NCI-H1417 (cell line): ENCODE measurements around the gene CCDC117.
"Not testable (repeated sequence)": the region's sequence is repeated elsewhere in the genome, so short reads cannot be mapped to it uniquely, and the experiment has no call there.

Experiments used
- DNase-seq, 3 experiments: peaks; one replicate each; lab custom pipeline; 2025; lab: John Stamatoyannopoulos, UW

CCDC117 gene

GRCh38 chr22:28801845-28802594 lies 29.5 kb downstream of the CCDC117 start:
- no peak for DNase-seq

- no peak for DNase-seq
Measured at GRCh38 chr22:28802595-28803123, 30.2 kb downstream of the CCDC117 start.

DNA sequence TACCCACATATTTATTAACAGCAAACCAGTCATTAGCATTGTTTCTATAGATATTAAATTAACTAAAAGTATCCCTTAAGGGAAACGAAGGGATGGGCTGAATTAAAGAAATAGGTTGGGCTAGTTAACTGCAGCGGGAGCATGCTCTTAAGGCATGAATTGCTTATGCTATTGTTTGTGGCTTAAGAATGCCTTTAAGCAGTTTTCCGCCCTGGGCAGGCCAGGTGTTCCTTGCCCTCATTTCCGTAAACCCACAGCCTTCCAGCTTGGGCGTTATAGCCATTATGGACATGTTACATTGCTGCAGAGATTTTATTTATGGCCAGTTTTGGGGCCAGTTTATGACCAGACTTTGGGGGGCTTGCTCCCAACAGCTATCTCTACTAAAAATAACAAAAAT lies 32.9 kb downstream of the CCDC117 start:
- not testable (repeated sequence) for DNase-seq

GRCh38 chr22:28808716-28809355 lies 36.3 kb downstream of the CCDC117 start:
- DNase-seq: no peak

- no peak for DNase-seq
Measured at GRCh38 chr22:28810821-28811491, 38.5 kb downstream of the CCDC117 start.

GRCh38 chr22:28812516-28812915 lies 40.0 kb downstream of the CCDC117 start:
- no peak for DNase-seq

- DNase-seq: no peak
Measured at GRCh38 chr22:28813772-28814518, 41.5 kb downstream of the CCDC117 start.

GRCh38 chr22:28815111-28815510 lies 42.6 kb downstream of the CCDC117 start:
- no peak for DNase-seq

- DNase-seq: no peak
Measured at GRCh38 chr22:28815729-28816128, 43.2 kb downstream of the CCDC117 start.

DNA sequence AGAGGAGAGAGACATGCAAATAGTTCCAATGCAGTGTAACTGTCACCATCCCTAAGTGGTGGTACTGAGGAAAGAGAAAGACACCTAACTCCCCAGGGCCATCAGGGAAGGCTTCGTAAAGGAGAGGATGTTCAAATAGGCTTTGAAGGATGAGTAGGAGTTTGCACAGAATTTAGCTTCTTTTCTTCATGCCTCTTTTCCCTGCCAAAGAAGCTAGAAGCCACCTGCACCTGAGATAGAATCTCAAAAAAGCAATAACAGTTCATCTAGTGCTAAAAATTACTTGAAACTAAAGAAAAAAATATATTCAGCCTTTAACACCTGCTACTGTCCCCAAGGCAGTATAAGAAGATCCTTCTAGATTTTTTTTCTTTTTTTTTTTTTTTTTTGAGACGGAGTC lies 44.6 kb downstream of the CCDC117 start:
- no peak for DNase-seq

DNA sequence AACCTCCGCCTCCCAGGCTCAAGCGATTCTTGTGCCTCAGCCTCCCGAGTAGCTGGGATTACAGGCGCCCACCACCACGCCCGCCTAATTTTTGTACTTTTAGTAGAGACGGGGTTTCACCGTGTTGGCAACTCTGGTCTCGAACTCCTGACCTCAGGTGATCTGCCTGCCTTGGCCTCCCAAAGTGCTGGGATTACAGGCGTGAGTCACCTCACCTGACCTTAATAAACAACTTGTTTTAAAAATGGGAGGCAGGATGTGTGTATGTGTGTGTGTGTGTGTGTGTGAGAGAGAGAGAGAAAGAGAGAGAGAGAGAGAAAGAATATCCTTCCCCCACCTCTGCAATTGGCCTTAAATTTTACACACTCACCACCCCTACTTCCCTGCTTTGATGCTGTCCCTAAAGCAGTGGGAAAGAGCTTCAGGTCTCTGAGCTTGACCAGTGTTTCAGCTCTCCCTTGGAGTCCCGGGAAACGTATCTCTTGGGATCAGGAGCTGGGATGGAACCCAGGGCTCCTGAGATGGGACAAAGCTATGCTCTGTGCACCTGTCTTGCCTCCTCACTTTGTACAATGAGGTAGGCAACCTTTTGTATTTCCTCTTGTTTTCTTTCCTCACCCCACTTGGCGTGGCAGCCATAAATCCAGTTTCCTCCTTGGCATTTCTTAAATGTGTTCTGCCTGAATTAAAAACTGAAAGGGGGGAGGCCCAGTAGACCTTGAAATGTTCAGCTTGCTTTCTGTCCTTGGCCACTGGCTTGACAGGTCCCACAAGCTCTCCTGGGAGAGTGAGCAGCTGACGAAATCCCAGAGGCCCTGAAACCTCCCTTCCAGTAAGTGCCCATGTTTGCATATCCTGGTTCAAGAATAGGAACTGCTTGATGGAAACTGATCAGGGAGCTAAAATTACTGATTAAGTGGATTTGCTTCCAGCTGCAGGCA lies 45.7 kb downstream of the CCDC117 start:
- DNase-seq: peak; percentile 22 to 56 (median 50)

DNA sequence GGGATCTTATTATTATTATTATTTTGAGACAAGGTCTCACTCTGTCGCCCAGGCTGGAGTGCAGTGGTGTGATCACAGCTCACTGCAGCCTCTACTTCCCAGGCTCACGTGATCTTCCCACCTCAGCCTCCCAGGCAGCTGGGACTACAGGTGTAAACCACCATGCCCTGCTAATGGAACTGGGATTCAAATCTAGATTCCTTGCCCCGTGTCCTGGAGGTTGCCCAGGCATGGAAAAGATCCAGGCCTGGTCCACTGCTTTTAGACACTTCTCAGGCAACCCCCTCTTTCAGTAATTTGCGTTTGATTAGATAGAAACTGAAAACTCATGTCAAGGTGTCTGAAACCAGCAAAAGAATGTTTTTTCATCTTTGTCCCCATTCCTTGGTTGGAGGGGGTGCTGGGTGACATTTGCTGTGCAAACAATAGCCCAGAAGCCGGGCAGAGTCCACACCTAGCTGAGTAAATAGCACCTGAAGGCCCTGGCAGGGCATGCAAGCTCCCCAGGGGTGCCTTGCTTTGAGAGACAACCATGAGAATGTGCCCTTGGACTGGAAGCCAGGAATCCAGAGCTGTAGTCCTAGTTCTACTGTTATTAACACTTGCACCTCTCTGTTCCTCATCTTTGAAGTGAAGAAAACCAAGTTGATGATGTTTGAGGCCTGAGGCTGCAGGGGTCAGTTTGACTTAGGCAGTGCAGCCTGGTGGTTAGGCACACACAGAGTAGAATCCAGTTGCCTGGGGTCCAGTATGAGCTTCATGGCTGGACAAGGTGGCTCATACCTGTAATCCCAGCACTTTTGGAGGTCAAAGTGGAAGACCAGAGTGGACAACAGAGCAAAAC lies 47.0 kb downstream of the CCDC117 start:
- peak in 1 of 3 experiments; percentile 8 for DNase-seq

- no peak for DNase-seq
Measured at GRCh38 chr22:28820885-28821284, 48.4 kb downstream of the CCDC117 start.

GRCh38 chr22:28821452-28821851 lies 49.0 kb downstream of the CCDC117 start:
- no peak for DNase-seq

DNA sequence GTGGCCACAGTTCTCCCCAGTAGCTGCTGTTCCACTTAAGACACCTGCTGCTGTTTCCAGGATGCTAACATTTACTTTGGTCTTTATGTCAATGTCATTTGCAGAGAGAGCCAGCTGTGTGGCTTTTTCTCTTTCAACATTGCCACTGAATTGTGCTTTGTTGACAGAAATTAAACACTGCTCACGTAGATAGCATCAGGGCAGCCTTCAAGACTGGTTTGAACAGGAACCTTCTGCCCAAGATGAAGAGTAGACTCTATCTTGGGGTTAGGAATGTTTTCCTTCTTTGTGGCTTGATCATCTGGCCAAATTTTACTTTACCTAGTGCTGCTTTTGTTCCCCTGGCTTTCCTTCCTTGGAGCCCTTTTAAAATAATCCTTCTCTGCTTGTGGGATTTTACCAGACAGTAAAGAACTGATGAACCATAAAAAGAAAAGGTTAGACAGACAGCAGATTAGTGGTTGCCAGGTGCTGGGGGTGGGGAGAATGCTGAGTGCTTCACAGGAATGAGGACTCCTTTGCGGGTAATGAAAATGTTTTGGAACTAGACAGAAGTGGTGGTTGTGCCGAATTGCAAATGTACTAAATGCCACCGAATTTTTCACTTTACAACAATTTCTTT lies 50.5 kb downstream of the CCDC117 start:
- peak; percentile 69 to 90 (median 84) for DNase-seq

- DNase-seq: not testable (repeated sequence)
Measured at GRCh38 chr22:28824455-28824854, 52.0 kb downstream of the CCDC117 start.

DNA sequence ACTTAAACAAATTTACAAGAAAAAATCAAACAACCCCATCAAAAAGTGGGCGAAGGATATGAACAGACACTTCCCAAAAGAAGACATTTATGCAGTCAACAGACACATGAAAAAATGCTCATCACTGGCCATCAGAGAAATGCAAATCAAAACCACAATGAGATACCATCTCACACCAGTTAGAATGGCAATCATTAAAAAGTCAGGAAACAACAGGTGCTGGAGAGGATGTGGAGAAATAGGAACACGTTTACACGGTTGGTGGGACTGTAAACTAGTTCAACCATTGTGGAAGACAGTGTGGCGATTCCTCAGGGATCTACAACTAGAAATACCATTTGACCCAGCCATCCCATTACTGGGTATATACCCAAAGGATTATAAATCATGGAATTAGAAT lies 53.9 kb downstream of the CCDC117 start:
- DNase-seq: not testable (repeated sequence)

DNA sequence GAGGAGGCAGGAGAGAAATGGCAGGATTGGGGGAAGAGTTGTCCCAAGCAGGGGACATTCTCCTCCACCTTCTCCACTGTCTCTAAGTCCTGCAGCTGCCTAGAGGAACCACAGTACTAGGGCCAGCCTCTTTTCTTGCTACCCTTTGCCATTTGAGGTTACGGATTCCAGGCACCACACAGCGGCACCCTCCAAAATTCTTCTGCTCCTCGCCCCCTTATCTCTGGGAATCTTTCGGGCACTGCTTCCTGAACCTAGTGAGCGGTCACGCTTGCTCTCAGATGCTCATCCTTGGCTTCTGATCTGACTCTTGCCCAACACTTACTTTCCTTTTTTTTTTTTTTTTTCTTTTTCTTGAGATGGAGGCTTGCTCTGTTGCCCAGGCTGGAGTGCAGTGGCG lies 54.4 kb downstream of the CCDC117 start:
- no peak for DNase-seq

- peak; percentile 33 to 70 (median 68) for DNase-seq
Measured at GRCh38 chr22:28829358-28830181, 57.1 kb downstream of the CCDC117 start.
